ENCODE results near the gene WDR45B.

GRCh38 chr17:82645516-82645915 lies 2.7 kb downstream of the WDR45B start:
- TF ChIP-seq CTCF (IDR thresholded peaks at IDR 0.05; ENCODE audit: poor library complexity, severe bottlenecking) = no peak
- TF ChIP-seq EP300 (conservative IDR thresholded peaks at IDR 0.05; ENCODE audit: poor library complexity, severe bottlenecking) = no peak
- no peak for TF ChIP-seq RAD21 (conservative IDR thresholded peaks at IDR 0.05)
- TF ChIP-seq EZH2 (IDR thresholded peaks at IDR 0.05; ENCODE audit: borderline replicate concordance, insufficient read depth, low read length, poor library complexity, severe bottlenecking) = no peak
- TF ChIP-seq MXI1 (conservative IDR thresholded peaks at IDR 0.05; ENCODE audit: poor library complexity, severe bottlenecking) = no peak
- no peak for TF ChIP-seq POLR2AphosphoS5 (IDR thresholded peaks at IDR 0.05)
- no peak for TF ChIP-seq REST (IDR thresholded peaks at IDR 0.05; ENCODE audit: borderline replicate concordance)
- no peak for TF ChIP-seq TAF1 (IDR thresholded peaks at IDR 0.05; ENCODE audit: low read depth)
